ENCODE measurements around the gene OTOGL.

DNA sequence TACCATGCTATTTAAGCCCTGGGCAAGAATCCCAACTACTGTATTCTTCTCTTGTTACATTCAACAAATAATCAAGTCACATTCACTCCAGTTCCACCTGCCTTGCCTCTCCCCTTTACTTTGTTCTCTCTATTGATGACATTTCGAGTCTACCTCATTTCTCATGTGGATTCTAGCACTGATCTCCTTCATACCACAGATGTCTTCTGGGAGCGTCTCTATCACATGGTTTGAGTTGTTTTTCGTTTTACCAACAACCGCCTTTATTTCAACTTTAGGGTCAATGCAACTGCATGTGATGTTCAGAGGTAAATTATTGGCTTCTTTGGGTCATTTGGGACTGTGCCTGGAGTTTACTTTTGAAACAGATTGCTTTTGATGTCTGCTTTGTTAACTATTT, 40.7 kb downstream of the OTOGL start:
- TF ChIP-seq, protein P1, sequence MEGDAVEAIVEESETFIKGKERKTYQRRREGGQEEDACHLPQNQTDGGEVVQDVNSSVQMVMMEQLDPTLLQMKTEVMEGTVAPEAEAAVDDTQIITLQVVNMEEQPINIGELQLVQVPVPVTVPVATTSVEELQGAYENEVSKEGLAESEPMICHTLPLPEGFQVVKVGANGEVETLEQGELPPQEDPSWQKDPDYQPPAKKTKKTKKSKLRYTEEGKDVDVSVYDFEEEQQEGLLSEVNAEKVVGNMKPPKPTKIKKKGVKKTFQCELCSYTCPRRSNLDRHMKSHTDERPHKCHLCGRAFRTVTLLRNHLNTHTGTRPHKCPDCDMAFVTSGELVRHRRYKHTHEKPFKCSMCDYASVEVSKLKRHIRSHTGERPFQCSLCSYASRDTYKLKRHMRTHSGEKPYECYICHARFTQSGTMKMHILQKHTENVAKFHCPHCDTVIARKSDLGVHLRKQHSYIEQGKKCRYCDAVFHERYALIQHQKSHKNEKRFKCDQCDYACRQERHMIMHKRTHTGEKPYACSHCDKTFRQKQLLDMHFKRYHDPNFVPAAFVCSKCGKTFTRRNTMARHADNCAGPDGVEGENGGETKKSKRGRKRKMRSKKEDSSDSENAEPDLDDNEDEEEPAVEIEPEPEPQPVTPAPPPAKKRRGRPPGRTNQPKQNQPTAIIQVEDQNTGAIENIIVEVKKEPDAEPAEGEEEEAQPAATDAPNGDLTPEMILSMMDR (IDR thresholded peaks at IDR 0.05): no peak
- TF ChIP-seq POLR2AphosphoS5 (IDR thresholded peaks at IDR 0.05): no peak
